Right atrium auricular region (tissue), 2 donors: Measurements from ENCODE around the gene XCR1. TPM values are rescaled to one million over a fixed set of nuclear protein-coding genes. Genes with fewer than 3 reads are reported as not detected.
A peak's percentile ranks its signal among the peaks of the same experiment; 100 is the strongest.

Experiments used
- DNase-seq: peaks from one replicate; pipeline ENCODE4 v3.0.0-alpha.2; 2019; ENCODE audit warnings: low spot score
- H3K27ac ChIP-seq, 2 donors: fragments of 200-600 bp; sonication (generic); 1 replicate in 1 of 2; 2 replicates in 1 of 2; pipeline ENCODE4 v1.5.1; 2016 to 2019
- H3K27me3 ChIP-seq, 2 donors: fragments of 200-600 bp; sonication (generic); one replicate each; pipeline versions ENCODE4 v1.5.1 to v1.6.0; 2017 to 2019
- H3K36me3 ChIP-seq: fragments of 200-600 bp; sonication (generic); one replicate; pipeline ENCODE4 v1.5.1; 2016
- H3K4me1 ChIP-seq, 2 donors: fragments of 200-600 bp; sonication (generic); one replicate each; pipeline versions ENCODE4 v1.5.1 to v1.6.0; 2017 to 2019
- H3K4me3 ChIP-seq, 2 donors: fragments of 200-600 bp; sonication (generic); 1 replicate in 1 of 2; 2 replicates in 1 of 2; pipeline ENCODE4 v1.5.1; 2017 to 2019; ENCODE audit warnings: mild to moderate bottlenecking in 1 of 2, moderate library complexity in 1 of 2
- H3K9me3 ChIP-seq, 2 donors: fragments of 200-600 bp; sonication (generic); one replicate each; pipeline ENCODE4 v1.5.1; 2019
- CTCF ChIP-seq, 2 donors: fragments of 200-600 bp; sonication (generic); IDR thresholded peaks; one replicate each; pipeline ENCODE4 v1.5.1; 2019; ENCODE audit warnings: antibody characterized with exemption in 2 of 2
- total RNA-seq, 2 donors: library from RNA; depleted of rRNA; stranded (reverse); fragments of >200 nt; gene quantifications; one replicate each; pipeline ENCODE4 v1.1.0, GENCODE V29; 2016

Gene XCR1
- total RNA-seq, 2 donors from 2014 or later = not detected

- Histone ChIP-seq H3K36me3 (no peaks in the 10 kb centered on the region), H3K4me3 (no peak overlapping the region), H3K9me3 (no peaks in the 10 kb centered on the region), H3K4me1 (no peaks in the 10 kb centered on the region), H3K27me3 (no peaks in the 10 kb centered on the region), H3K27ac (no peak overlapping the region)
- no peak for DNase-seq
- TF ChIP-seq CTCF (IDR thresholded peaks at IDR 0.05) = no peak
Observed at GRCh38 chr3:46031269-46031668, 4.0 kb upstream of the XCR1 start.

- no peaks in the 10 kb centered on the region for H3K27me3 ChIP-seq
- no peak for TF ChIP-seq CTCF (IDR thresholded peaks at IDR 0.05)
- H3K27ac ChIP-seq = no peak overlapping the region
- no peaks in the 10 kb centered on the region for H3K9me3 ChIP-seq
- no peak overlapping the region for H3K4me3 ChIP-seq
- no peaks in the 10 kb centered on the region for H3K4me1 ChIP-seq
- DNase-seq = no peak
- no peaks in the 10 kb centered on the region for H3K36me3 ChIP-seq
Observed at GRCh38 chr3:46030626-46031025, 3.3 kb upstream of the XCR1 start.

- H3K36me3 ChIP-seq = no peaks in the 10 kb centered on the region
- H3K4me3 ChIP-seq = no peak overlapping the region
- no peaks in the 10 kb centered on the region for H3K4me1 ChIP-seq
- DNase-seq = no peak
- TF ChIP-seq CTCF (IDR thresholded peaks at IDR 0.05) = no peak
- H3K27ac ChIP-seq = no peak overlapping the region
- no peaks in the 10 kb centered on the region for H3K9me3 ChIP-seq
- no peaks in the 10 kb centered on the region for H3K27me3 ChIP-seq
Observed at GRCh38 chr3:46029953-46030543, 2.8 kb upstream of the XCR1 start.

GRCh38 chr3:46027736-46028397 lies 584 bp upstream of the XCR1 start:
- Histone ChIP-seq H3K36me3 (no peaks in the 10 kb centered on the region), H3K27me3 (no peaks in the 10 kb centered on the region), H3K27ac (no peak overlapping the region), H3K4me3 (no peak overlapping the region), H3K9me3 (no peaks in the 10 kb centered on the region), H3K4me1 (no peaks in the 10 kb centered on the region)
- no peak for DNase-seq
- no peak for TF ChIP-seq CTCF (IDR thresholded peaks at IDR 0.05)

GRCh38 chr3:46025139-46025538 lies 2.1 kb downstream of the XCR1 start:
- no peak for DNase-seq
- no peaks in the 10 kb centered on the region for H3K9me3 ChIP-seq
- no peaks in the 10 kb centered on the region for H3K27me3 ChIP-seq
- H3K27ac ChIP-seq = no peak overlapping the region
- no peak for TF ChIP-seq CTCF (IDR thresholded peaks at IDR 0.05)
- H3K4me3 ChIP-seq = no peak overlapping the region
- H3K36me3 ChIP-seq = no peaks in the 10 kb centered on the region
- no peaks in the 10 kb centered on the region for H3K4me1 ChIP-seq

- peak overlapping the region in 1 of 2 donors; percentile 12 for H3K27ac ChIP-seq
- H3K9me3 ChIP-seq = no peaks in the 10 kb centered on the region
- H3K4me1 ChIP-seq = no peaks in the 10 kb centered on the region
- H3K36me3 ChIP-seq = no peaks in the 10 kb centered on the region
- H3K27me3 ChIP-seq = no peaks in the 10 kb centered on the region
- no peak for DNase-seq
- no peak for TF ChIP-seq CTCF (IDR thresholded peaks at IDR 0.05)
- H3K4me3 ChIP-seq = no peak overlapping the region
Observed at GRCh38 chr3:46024131-46024530, 3.2 kb downstream of the XCR1 start.
